Measurements from ENCODE around the gene OSBPL8. TPM values are rescaled to one million over a fixed set of nuclear protein-coding genes. Genes with fewer than 3 reads are reported as not detected.

OSBPL8 gene
- total RNA-seq, 1 donor from 2014 or later, result 119 TPM

DNA sequence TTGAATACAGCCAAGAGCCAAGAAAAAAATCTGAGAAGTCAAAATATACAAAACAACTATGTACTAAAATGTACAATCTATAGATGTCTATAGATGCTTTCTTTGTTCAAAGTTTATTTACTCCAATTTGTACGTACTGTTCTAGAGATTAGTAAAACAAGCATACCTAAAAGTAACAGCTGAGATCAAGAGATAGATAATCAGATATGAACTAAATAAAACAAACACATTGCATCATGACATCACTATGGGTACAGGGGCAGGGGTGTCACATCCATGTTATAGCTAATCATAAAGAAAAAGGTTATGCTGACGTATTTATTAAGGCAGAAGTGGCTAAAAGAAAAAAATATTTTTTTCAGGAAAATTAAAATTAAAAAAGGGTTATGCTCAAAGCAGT is 139.3 kb downstream of the OSBPL8 start:
- no peaks in the 10 kb centered on the region for H3K4me1 ChIP-seq (ENCODE audit: insufficient read depth, low read length)
- H3K79me2 ChIP-seq (ENCODE audit: insufficient read depth, low read length), result peaks cover 53% of the 10 kb centered on the region
- Mint-ChIP-seq H3K27me3 (ENCODE audit: low read depth, unreplicated experiment) (no peaks in the 10 kb centered on the region), H3K36me3 (ENCODE audit: low read depth, unreplicated experiment) (peaks cover under 1% of the 10 kb centered on the region), H3K4me1 (ENCODE audit: low read depth, unreplicated experiment) (peaks cover 9% of the 10 kb centered on the region), H3K4me3 (ENCODE audit: unreplicated experiment) (no peak overlapping the region), H3K9me3 (ENCODE audit: unreplicated experiment) (peaks cover 3% of the 10 kb centered on the region), H3K27ac (ENCODE audit: unreplicated experiment) (no peak overlapping the region)
- H4K20me1 ChIP-seq (ENCODE audit: insufficient read depth, low read length), result no peaks in the 10 kb centered on the region
- H3K27ac ChIP-seq (ENCODE audit: low read depth, low read length), result no peak overlapping the region
- H3K9ac ChIP-seq (ENCODE audit: low read length), result no peak overlapping the region
- no peak overlapping the region for H3K4me3 ChIP-seq (ENCODE audit: insufficient read depth, low read depth, low read length)
- H3K9me3 ChIP-seq (ENCODE audit: insufficient read depth, low read depth, low read length), result peaks cover 1% of the 10 kb centered on the region
- H3K27me3 ChIP-seq (ENCODE audit: insufficient read depth, low read length), result no peaks in the 10 kb centered on the region
- no peak overlapping the region for H3K4me2 ChIP-seq (ENCODE audit: low read length)
- FAIRE-seq, result no peak
- no peak for DNase-seq (ENCODE audit: low read depth)
- no peaks in the 10 kb centered on the region for H3K36me3 ChIP-seq (ENCODE audit: insufficient read depth, low read length)
- H2AFZ ChIP-seq (ENCODE audit: low read depth, low read length), result no peak overlapping the region
- TF ChIP-seq CTCF (IDR thresholded peaks at IDR 0.05; ENCODE audit: insufficient read depth, low read depth, low read length) (no peak), EZH2 (IDR thresholded peaks at IDR 0.05; ENCODE audit: insufficient read depth, low read length) (no peak)

GRCh38 chr12:76417116-76417515 is 142.5 kb downstream of the OSBPL8 start:
- H3K4me2 ChIP-seq (ENCODE audit: low read length), result no peak overlapping the region
- H3K4me1 ChIP-seq (ENCODE audit: insufficient read depth, low read length), result no peaks in the 10 kb centered on the region
- no peaks in the 10 kb centered on the region for H3K9me3 ChIP-seq (ENCODE audit: insufficient read depth, low read depth, low read length)
- no peak overlapping the region for H3K4me3 ChIP-seq (ENCODE audit: insufficient read depth, low read depth, low read length)
- peaks cover 32% of the 10 kb centered on the region for H3K79me2 ChIP-seq (ENCODE audit: insufficient read depth, low read length)
- Mint-ChIP-seq H3K36me3 (ENCODE audit: low read depth, unreplicated experiment) (no peaks in the 10 kb centered on the region), H3K27me3 (ENCODE audit: low read depth, unreplicated experiment) (no peaks in the 10 kb centered on the region), H3K9me3 (ENCODE audit: unreplicated experiment) (no peaks in the 10 kb centered on the region), H3K4me3 (ENCODE audit: unreplicated experiment) (no peak overlapping the region), H3K27ac (ENCODE audit: unreplicated experiment) (no peak overlapping the region), H3K4me1 (ENCODE audit: low read depth, unreplicated experiment) (no peaks in the 10 kb centered on the region)
- TF ChIP-seq EZH2 (IDR thresholded peaks at IDR 0.05; ENCODE audit: insufficient read depth, low read length), result no peak
- no peak for TF ChIP-seq CTCF (IDR thresholded peaks at IDR 0.05; ENCODE audit: insufficient read depth, low read depth, low read length)
- no peaks in the 10 kb centered on the region for H4K20me1 ChIP-seq (ENCODE audit: insufficient read depth, low read length)
- H3K27me3 ChIP-seq (ENCODE audit: insufficient read depth, low read length), result no peaks in the 10 kb centered on the region
- H3K36me3 ChIP-seq (ENCODE audit: insufficient read depth, low read length), result no peaks in the 10 kb centered on the region
- no peak overlapping the region for H3K9ac ChIP-seq (ENCODE audit: low read length)
- H2AFZ ChIP-seq (ENCODE audit: low read depth, low read length), result no peak overlapping the region
- DNase-seq (ENCODE audit: low read depth) (no peak), FAIRE-seq (no peak)
- H3K27ac ChIP-seq (ENCODE audit: low read depth, low read length), result no peak overlapping the region

- no peak overlapping the region for H3K27ac ChIP-seq (ENCODE audit: low read depth, low read length)
- H3K4me2 ChIP-seq (ENCODE audit: low read length), result no peak overlapping the region
- Mint-ChIP-seq H3K27me3 (ENCODE audit: low read depth, unreplicated experiment) (no peaks in the 10 kb centered on the region), H3K4me1 (ENCODE audit: low read depth, unreplicated experiment) (peaks cover 10% of the 10 kb centered on the region), H3K9me3 (ENCODE audit: unreplicated experiment) (no peaks in the 10 kb centered on the region), H3K27ac (ENCODE audit: unreplicated experiment) (no peak overlapping the region), H3K36me3 (ENCODE audit: low read depth, unreplicated experiment) (no peaks in the 10 kb centered on the region), H3K4me3 (ENCODE audit: unreplicated experiment) (no peak overlapping the region)
- DNase-seq (ENCODE audit: low read depth) (no peak), FAIRE-seq (no peak)
- no peak overlapping the region for H3K4me3 ChIP-seq (ENCODE audit: insufficient read depth, low read depth, low read length)
- H4K20me1 ChIP-seq (ENCODE audit: insufficient read depth, low read length), result peaks cover 4% of the 10 kb centered on the region
- no peak overlapping the region for H2AFZ ChIP-seq (ENCODE audit: low read depth, low read length)
- H3K4me1 ChIP-seq (ENCODE audit: insufficient read depth, low read length), result no peaks in the 10 kb centered on the region
- H3K27me3 ChIP-seq (ENCODE audit: insufficient read depth, low read length), result no peaks in the 10 kb centered on the region
- H3K79me2 ChIP-seq (ENCODE audit: insufficient read depth, low read length), result peaks cover 4% of the 10 kb centered on the region
- H3K36me3 ChIP-seq (ENCODE audit: insufficient read depth, low read length), result no peaks in the 10 kb centered on the region
- TF ChIP-seq EZH2 (IDR thresholded peaks at IDR 0.05; ENCODE audit: insufficient read depth, low read length), result no peak
- TF ChIP-seq CTCF (IDR thresholded peaks at IDR 0.05; ENCODE audit: insufficient read depth, low read depth, low read length), result no peak
- H3K9ac ChIP-seq (ENCODE audit: low read length), result no peak overlapping the region
- H3K9me3 ChIP-seq (ENCODE audit: insufficient read depth, low read depth, low read length), result no peaks in the 10 kb centered on the region
These were observed 146.4 kb downstream of the OSBPL8 start for GRCh38 chr12:76413121-76413520.

Data from astrocyte (in vitro differentiated cells and primary cell).